WERI-Rb-1 (cell line): ENCODE measurements around the gene RAB17.

Experiments
- DNase-seq: peaks from one replicate; pipeline ENCODE4 v3.0.0-alpha.2; 2020
- H3K27ac ChIP-seq: fragments of 250-450 bp; sonication (Bioruptor Pico); 2 replicates; pipeline ENCODE4 v1.5.1; 2020; ENCODE audit warnings: mild to moderate bottlenecking, moderate library complexity
- H3K27me3 ChIP-seq: fragments of 250-450 bp; sonication (Bioruptor Pico); 2 replicates; pipeline ENCODE4 v1.5.1; 2021; ENCODE audit warnings: mild to moderate bottlenecking, low read depth, moderate library complexity; ENCODE audit not compliant: insufficient read depth, severe bottlenecking
- H3K36me3 ChIP-seq: fragments of 250-450 bp; sonication (Bioruptor Pico); 2 replicates; pipeline ENCODE4 v1.5.1; 2020; ENCODE audit warnings: mild to moderate bottlenecking, moderate library complexity
- H3K4me3 ChIP-seq: 2 replicates; pipeline ENCODE4 v1.5.1; 2011; ENCODE audit warnings: low read depth, mild to moderate bottlenecking, control low read depth, low read length
- H3K9me3 ChIP-seq: fragments of 250-450 bp; sonication (Bioruptor Pico); 2 replicates; pipeline ENCODE4 v1.5.1; 2021; ENCODE audit warnings: mild to moderate bottlenecking, moderate library complexity; ENCODE audit not compliant: severe bottlenecking
- TF ChIP-seq, protein P1 (sequence below): IDR thresholded peaks from 2 replicates; pipeline ENCODE4 v1.5.1; 2011; ENCODE audit warnings: low read depth, mild to moderate bottlenecking, control low read depth, inconsistent platforms, low read length

RAB17 gene

DNA sequence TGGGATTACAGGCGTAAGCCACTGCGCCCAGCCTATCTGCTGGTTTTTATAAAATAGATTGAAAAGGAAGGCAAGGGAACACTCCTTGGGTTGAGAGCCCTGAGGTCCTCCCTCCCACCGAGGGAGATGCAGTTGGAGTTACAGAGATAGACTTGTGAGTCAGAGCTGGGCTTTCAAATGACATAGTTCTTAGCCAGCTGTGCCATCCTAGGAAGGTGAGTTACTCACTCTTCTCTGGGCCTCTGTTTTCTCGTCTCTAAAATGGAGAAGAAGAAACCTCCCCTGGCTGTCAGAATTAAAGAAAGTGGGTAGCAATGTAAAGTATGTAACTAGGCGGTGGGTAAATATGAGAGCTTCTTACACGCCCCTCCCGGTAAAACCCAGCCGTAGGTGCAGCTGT, 39.2 kb upstream of the RAB17 start:
- Histone ChIP-seq H3K36me3 (no peaks in the 10 kb centered on the region; the same call in 1 of the 2 replicates), H3K27ac (no peak overlapping the region), H3K9me3 (no peaks in the 10 kb centered on the region), H3K4me3 (no peak overlapping the region), H3K27me3 (no peaks in the 10 kb centered on the region)
- no peak for DNase-seq
- TF ChIP-seq, protein P1, sequence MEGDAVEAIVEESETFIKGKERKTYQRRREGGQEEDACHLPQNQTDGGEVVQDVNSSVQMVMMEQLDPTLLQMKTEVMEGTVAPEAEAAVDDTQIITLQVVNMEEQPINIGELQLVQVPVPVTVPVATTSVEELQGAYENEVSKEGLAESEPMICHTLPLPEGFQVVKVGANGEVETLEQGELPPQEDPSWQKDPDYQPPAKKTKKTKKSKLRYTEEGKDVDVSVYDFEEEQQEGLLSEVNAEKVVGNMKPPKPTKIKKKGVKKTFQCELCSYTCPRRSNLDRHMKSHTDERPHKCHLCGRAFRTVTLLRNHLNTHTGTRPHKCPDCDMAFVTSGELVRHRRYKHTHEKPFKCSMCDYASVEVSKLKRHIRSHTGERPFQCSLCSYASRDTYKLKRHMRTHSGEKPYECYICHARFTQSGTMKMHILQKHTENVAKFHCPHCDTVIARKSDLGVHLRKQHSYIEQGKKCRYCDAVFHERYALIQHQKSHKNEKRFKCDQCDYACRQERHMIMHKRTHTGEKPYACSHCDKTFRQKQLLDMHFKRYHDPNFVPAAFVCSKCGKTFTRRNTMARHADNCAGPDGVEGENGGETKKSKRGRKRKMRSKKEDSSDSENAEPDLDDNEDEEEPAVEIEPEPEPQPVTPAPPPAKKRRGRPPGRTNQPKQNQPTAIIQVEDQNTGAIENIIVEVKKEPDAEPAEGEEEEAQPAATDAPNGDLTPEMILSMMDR, result no peak

- Histone ChIP-seq H3K4me3 (no peak overlapping the region), H3K27me3 (no peaks in the 10 kb centered on the region), H3K27ac (no peak overlapping the region), H3K9me3 (no peaks in the 10 kb centered on the region), H3K36me3 (no peaks in the 10 kb centered on the region; the same call in 1 of the 2 replicates)
- TF ChIP-seq, protein P1, result no peak
- no peak for DNase-seq
Measured at GRCh38 chr2:237629188-237629534, 38.6 kb upstream of the RAB17 start.

- no peak for DNase-seq
- TF ChIP-seq, protein P1, result no peak
- Histone ChIP-seq H3K36me3 (no peaks in the 10 kb centered on the region; the same call in 1 of the 2 replicates), H3K27me3 (no peaks in the 10 kb centered on the region), H3K9me3 (no peaks in the 10 kb centered on the region), H3K27ac (0 out of 2 replicates have a peak overlapping the region, but pooled peaks have one; percentile 29), H3K4me3 (peak overlapping the region; percentile 72)
Measured at GRCh38 chr2:237628247-237629187, 38.0 kb upstream of the RAB17 start.

DNA sequence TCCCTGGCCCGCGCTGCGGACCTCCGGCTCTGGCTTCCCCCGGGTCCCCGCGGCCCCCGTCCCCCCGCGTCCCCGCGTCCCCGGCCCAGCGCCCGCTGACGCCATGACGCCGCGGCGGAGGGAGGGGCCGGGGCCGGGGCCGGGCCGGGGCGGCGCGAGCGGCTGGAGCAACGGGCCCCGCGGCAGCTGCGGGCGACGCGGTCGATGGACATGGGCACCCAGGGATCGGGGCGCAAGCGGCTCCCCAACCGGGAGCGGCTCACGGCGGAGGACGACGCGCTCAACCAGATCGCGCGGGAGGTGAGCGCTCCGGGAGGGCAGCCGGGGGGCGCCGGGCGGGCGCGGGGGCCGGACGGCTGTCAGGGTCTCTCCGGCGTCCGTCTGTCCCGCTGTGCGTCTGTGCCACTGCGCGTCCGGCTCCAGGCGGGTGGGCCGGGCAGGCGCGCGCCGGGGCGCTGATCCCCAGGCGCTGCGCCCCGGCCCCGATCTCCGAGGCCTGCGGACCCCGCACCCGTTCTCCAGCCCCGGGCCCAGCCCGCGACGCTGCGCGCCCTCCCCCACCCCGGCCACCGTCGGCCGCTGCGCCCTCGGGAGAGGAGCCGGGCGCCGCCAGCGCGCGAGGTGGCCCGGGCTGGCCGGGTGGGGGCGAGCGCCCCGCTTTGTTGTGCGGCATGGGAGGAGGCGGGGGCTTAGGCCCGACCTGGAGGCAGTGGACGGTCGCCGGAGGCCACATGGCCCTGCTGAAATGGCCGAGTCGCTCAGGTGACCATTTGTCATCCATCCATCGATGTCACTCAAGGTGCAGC, 37.1 kb upstream of the RAB17 start, which contains the start of gene LRRFIP1:
Gene LRRFIP1, plus strand, starts transcription at position 147 of the 806 bp plus-strand sequence. Its CDS starts 58 bp downstream, at position 205.
- Histone ChIP-seq H3K4me3 (peak within 1 kb of the TSS; percentile 72), H3K36me3 (no peaks in the 10 kb centered on the region; the same call in 1 of the 2 replicates), H3K9me3 (no peaks in the 10 kb centered on the region), H3K27ac (0 out of 2 replicates have a peak within 1 kb of the TSS, but pooled peaks have one; percentile 29), H3K27me3 (no peaks in the 10 kb centered on the region)
- DNase-seq, result peak; percentile 53
- TF ChIP-seq, protein P1, result no peak

- no peak overlapping the region for H3K4me3 ChIP-seq
- H3K9me3 ChIP-seq, result no peaks in the 10 kb centered on the region
- TF ChIP-seq, protein P1, result no peak
- H3K36me3 ChIP-seq, result no peaks in the 10 kb centered on the region; the same call in 1 of the 2 replicates
- H3K27ac ChIP-seq, result no peak overlapping the region
- H3K27me3 ChIP-seq, result no peaks in the 10 kb centered on the region
- no peak for DNase-seq
Measured at GRCh38 chr2:237626813-237627440, 36.4 kb upstream of the RAB17 start.
